NK-92 (cell line): ENCODE measurements around the gene MC3R.

Experiments
- DNase-seq: peaks from one replicate; lab custom pipeline; 2025; ENCODE audit not compliant: unreplicated experiment; lab: John Stamatoyannopoulos, UW

The MC3R gene

GRCh38 chr20:56249244-56249955 lies 868 bp downstream of the MC3R start:
- no peak for DNase-seq

- no peak for DNase-seq
Measured at GRCh38 chr20:56249956-56250355, 1.4 kb downstream of the MC3R start.

- DNase-seq: no peak
Measured at GRCh38 chr20:56257604-56258003, 9.1 kb downstream of the MC3R start.

GRCh38 chr20:56259948-56260347 lies 11.4 kb downstream of the MC3R start:
- DNase-seq: no peak

- no peak for DNase-seq
Measured at GRCh38 chr20:56268536-56268935, 20.0 kb downstream of the MC3R start.

- DNase-seq: no peak
Measured at GRCh38 chr20:56271974-56272373, 23.4 kb downstream of the MC3R start.

- no peak for DNase-seq
Measured at GRCh38 chr20:56273491-56273890, 25.0 kb downstream of the MC3R start.

GRCh38 chr20:56274156-56274555 lies 25.6 kb downstream of the MC3R start:
- DNase-seq: no peak

GRCh38 chr20:56278196-56278595 lies 29.7 kb downstream of the MC3R start:
- DNase-seq: no peak

GRCh38 chr20:56285496-56285895 lies 37.0 kb downstream of the MC3R start:
- DNase-seq: no peak

- DNase-seq: no peak
Measured at GRCh38 chr20:56289652-56290051, 41.1 kb downstream of the MC3R start.

GRCh38 chr20:56299362-56299761 lies 50.8 kb downstream of the MC3R start:
- no peak for DNase-seq
